ENCODE results near the gene PCDHAC2.

DNA sequence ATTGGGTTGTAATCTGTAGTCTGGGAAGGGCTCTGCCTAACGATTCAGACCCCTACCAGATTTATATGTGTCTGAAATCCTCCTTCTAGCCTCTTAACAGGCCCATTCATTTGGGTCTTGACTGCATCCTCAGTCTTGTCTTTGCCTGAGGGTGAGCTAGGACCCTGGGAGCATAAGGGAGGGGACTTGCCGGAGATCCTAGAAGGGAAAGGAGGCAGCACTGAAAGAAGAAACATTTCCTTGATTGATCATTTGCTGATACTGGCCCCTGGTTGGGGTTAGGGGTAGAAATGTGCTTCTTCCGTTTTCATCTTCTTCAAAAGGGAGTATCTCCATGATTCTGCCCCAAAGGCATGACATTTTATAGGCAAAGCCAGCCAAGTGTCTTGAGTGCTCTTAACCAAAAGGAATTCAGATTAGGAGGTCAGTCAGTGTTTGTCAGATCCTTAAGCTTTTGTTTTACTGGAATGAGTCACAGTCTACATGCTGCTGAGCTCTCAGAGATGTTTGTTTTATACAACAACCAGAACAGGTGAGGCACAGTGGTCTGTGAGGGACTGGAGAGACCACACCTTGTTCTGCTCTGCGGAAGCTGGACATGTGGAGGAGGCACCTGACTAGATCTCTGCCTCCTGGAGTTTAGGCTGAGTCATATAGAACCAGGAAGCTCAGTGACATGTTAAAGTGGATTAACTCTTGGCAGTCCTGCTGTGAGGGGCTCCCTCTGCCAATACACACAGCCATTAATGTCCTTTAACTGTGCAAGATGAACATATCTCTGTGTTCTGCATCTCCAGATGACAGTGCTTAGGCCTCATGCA lies 37.7 kb downstream of the PCDHAC2 start:
- TF ChIP-seq CTCF (IDR thresholded peaks at IDR 0.05), result no peak
- no peak for TF ChIP-seq POLR2A (IDR thresholded peaks at IDR 0.05)
- no peak for TF ChIP-seq EP300 (IDR thresholded peaks at IDR 0.05)

All from gastroesophageal sphincter (tissue), 3 donors.